Astrocyte of the cerebellum (primary cell): ENCODE results near the gene GYPC.

ENCODE experiments used
- DNase-seq: peaks from one replicate; pipeline ENCODE4 v3.0.0-alpha.2; 2011; ENCODE audit warnings: low read depth
- H3K4me3 ChIP-seq: 2 replicates; pipeline ENCODE4 v1.5.1; 2011; ENCODE audit warnings: mild to moderate bottlenecking, low read depth, low read length, moderate library complexity
- CTCF ChIP-seq: IDR thresholded peaks from 2 replicates; pipeline ENCODE4 v1.5.1; 2012; ENCODE audit warnings: low read length, low read depth, moderate library complexity, mild to moderate bottlenecking; ENCODE audit errors: missing control alignments
- in situ Hi-C: cut with HindIII; loops from 2 replicates; pipeline ENCODE4 v1.10.0; 2017; ENCODE audit warnings: low sequenced_read_pairs

Gene GYPC

GRCh38 chr2:126664639-126665038, 8.7 kb downstream of the GYPC start:
- TF ChIP-seq CTCF = no peak
- no peak overlapping the region for H3K4me3 ChIP-seq
- DNase-seq = no peak
- in situ Hi-C loops = no loop called here

DNA sequence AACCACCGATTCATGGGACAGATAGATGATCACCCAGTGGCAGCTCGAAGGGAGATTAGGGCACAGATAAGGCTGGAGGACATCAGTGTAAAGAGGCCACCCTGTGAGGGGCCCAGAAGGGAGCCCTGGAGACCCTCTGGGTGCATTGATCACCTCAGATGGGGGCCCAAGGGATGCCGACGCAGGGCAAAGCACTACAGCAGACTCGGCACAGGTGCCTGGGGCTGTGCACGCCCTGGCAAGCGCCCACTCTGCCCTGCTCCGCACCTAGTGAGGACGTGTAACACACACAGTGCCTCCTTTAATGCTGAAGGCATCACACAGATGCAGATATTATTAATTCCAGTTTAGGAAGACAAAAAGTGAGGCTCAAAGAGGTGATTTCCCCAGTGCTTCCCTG, 9.5 kb downstream of the GYPC start:
- no peak for DNase-seq
- in situ Hi-C loops = no loop called here
- no peak overlapping the region for H3K4me3 ChIP-seq
- TF ChIP-seq CTCF = no peak

- no peak for TF ChIP-seq CTCF
- in situ Hi-C loops = no loop called here
- no peak for DNase-seq
- no peak overlapping the region for H3K4me3 ChIP-seq
Observed at GRCh38 chr2:126668254-126668653, 12.3 kb downstream of the GYPC start.

DNA sequence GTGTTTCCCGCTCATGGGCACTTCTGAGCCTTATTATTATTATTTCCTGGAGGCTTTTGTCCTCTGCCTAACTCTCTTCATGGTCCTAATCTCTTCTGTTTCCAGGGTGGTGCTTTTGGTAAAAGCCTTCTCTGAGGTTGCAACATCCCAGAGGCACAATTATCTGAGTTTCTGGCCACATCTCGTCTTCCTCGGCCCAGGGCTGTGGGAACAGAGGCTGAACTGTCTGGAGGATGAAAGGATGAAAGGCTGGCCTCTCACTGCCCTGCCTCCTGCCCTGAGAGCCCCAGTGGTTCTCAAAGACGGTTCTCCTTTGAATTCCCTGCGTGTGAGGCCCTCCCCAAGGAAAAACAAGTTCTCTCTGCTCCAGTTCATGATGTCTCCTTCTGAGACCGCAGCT, 13.8 kb downstream of the GYPC start:
- in situ Hi-C loops = no loop called here
- no peak for DNase-seq
- TF ChIP-seq CTCF = no peak
- no peak overlapping the region for H3K4me3 ChIP-seq

DNA sequence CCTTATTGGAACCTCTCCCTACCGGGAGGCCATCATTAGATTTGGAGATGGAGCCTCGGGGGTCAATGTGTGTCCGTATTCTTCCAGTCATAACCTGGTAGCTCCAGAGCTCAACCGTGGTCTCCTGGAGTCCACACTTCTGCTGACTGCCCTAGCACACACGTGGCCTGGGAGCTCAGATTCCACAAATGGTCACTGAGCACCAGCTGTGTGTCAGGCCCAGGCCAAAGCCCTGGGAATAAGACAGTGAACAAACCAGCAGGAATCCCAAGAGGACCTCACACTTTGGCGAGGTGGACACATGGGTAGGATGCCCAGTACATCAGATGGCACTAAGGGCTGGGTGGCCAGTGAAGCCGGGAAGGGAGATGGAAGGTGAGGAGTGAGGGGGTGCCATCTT, 15.5 kb downstream of the GYPC start:
- no peak for DNase-seq
- in situ Hi-C loops = no loop called here
- no peak overlapping the region for H3K4me3 ChIP-seq
- TF ChIP-seq CTCF = no peak

GRCh38 chr2:126672980-126673605, 17.1 kb downstream of the GYPC start:
- H3K4me3 ChIP-seq = no peak overlapping the region
- in situ Hi-C loops = no loop called here
- no peak for DNase-seq
- no peak for TF ChIP-seq CTCF
